ENCODE results near the gene MAP3K5.
A peak's percentile ranks its signal among the peaks of the same experiment; 100 is the strongest.
"Not testable (repeated sequence)": the region's sequence is repeated elsewhere in the genome, so short reads cannot be mapped to it uniquely, and the experiment has no call there.

The MAP3K5 gene

DNA sequence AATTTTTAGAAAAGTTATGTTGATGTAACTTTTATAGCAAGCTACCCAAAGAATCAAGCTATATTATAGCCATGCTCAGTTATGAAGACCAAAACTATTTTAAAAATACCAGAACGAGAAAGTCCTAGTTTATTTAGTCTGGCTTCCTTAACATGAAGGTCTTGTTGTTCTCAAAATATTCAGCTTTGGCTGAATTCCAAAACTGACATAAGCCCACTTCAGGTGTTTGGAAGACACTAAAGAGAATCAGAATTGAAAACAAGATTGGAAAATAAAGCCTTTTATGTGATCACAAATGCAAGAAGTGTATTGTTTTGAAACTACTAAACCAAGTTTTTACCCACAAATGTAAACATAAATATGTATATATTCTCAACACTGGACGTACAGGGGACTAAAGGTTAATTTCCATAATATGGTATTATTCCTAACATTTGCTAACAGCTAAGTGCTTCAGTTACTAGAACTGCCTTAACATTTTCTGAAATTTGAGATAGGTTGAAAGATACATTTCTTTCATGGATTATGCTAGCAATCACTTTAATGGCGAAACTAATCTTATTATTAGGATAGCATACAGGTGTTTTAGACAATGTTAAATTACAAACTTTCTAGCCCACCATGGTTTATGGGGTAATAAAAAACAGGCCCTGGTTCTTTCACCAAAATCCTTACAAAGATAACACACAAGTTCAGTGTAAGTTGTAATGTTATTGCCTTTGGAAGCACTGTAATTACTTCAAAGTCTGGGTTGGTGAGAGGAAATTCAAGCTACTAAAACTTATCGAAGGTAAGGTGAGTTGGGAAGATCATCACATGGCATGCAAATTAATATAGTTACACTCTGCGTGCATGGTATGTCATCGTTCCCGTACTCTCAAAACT lies 1.6 kb downstream of the MAP3K5 start:
- no peak for DNase-seq

DNA sequence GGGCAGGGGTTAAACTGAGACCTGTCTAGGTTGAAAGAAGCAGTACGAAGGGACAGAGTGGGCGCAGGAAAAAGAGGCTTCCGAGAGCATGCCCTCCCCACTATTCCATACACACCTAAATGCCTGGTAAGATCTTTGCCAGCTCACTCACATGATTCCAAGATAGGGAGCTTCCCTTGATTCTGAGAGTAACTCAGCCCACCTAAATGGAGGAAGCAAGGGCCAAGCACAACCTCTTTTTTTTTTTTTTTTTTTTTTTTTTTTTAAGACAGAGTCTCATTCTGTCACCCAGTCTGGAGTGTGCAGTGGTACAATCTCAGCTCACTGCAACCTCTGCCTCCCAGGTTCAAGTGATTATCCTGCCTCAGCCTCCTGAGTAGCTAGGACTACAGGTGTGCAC lies 2.8 kb downstream of the MAP3K5 start:
- DNase-seq = not testable (repeated sequence)

DNA sequence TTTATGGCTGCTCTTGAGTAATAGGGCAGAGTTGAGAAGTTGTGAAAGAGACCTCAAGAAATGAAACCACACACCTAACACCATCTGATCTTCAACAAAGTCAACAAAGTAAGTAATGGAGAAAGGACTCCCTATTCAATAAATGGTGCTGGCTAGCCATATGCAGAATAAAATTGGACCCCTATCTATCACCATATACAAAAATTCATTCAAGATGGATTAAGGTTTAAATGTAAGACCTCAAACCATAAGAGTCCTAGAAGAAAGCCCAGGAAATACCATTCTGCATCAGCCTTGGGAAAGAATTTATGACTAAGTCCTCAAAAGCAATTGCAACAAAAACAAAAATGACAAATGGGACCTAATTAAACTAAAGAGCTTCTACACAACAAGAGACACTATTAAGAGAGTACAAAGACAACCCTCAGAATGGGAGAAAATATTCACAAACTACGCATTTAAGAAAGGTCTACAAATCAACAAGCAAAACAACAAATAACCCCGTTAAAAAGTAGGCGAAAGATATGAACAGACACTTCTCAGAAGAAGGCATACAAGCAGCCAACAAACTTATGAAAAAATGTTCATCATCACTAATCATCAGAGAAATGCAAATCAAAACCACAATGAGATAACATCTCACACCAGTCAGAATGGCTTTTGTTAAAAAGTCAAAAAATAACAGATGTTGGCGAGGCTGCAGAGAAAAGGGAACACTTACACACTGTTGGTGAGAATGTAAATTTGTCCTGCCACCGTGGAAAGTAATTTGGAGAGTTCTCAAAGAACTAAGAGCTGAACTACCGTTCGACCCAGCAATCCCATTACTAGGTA lies 4.0 kb downstream of the MAP3K5 start:
- peak; percentile 84 for DNase-seq

DNA sequence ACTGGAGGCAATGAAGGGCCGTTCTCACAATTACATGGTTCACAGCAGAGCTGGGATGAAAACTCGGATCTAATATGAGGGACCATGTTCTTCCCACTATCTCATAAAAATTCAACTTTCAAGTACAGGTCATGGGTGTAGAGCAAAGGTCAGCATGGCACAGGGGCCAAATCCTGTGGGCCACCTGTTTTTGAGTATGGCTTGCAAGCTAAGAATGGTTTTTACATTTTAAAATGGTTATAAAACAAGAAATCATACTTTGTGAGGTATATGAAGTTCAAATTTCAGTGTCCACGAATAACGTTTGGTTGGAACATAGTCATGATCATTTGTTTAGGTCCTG lies 4.6 kb downstream of the MAP3K5 start:
- no peak for DNase-seq

DNA sequence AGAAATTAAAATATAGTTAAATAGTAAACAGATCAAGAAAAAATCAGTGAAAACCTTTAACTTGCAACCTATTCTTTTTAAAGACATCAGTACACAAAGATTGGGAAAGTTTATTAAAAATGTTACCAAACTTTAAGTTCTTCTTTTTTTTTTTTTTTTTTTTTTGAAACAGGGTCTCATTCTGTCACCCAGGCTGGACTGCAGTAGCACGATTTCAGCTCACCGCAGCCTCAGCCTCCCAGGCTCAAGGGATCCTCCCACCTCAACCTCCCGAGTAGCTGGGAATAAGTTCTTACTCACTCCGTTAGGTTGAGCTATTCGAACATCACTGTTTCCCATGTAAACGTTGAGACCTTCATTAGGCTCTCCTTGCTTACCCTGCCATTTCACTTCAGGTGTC lies 5.6 kb downstream of the MAP3K5 start:
- DNase-seq = no peak

DNA sequence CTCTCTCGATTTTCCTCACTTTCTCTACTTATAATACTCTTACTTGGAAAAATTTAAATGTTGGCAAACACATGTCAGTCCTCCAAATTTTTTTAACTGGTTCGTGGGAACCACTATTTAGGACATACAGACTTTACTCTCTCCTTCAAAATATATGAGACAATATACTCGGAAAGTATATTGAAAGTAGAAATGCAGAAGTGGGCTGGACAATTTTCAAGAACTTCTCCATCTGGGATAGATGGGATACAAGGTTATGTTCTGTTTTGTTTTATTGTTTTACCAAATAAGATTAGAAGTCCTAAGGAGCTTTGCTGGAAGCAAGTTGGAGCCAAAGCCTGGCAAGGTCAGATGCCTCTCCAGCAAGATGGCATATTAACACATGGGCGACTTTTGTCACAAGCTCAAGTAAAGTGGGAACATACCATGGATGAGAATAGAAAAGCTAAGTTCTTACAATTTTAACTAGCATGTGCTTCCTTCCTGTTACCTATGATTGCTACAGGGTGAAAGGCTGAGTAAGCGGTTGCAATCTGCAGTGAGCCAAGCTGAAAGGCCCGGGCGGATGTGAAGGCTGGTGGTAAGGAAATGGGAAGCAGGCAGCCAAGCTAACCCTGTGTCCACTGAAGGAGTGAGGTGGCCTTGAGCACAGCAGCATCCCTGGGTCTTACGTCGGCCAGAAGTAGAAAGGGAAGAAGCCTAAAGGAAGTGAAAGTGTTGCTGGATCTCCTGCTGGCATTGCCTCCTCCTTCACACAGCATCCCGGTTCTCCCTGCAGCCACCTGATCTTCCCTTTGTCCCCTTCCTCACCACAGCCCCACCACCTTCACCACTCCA lies 7.1 kb downstream of the MAP3K5 start:
- peak; percentile 53 for DNase-seq

DNA sequence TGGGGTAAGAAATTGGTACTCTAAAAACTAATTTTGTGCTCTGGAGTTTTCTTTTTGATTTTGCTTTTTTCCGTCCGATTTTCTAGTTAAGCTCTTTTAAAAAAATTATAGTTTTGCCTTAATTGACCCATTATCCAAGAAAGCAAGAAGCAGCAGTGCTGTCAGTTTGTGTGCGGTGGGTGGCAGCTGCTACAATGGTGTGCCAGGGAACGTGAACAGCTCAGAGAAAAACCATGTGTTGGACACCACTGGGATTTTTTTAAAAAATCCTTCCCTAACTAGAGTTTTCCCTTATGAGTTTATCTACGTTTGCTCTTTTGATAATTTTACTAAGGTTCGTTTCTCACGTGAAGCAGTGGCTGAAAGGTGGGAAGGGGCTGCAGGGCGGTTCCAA lies 8.0 kb downstream of the MAP3K5 start:
- DNase-seq = no peak

DNA sequence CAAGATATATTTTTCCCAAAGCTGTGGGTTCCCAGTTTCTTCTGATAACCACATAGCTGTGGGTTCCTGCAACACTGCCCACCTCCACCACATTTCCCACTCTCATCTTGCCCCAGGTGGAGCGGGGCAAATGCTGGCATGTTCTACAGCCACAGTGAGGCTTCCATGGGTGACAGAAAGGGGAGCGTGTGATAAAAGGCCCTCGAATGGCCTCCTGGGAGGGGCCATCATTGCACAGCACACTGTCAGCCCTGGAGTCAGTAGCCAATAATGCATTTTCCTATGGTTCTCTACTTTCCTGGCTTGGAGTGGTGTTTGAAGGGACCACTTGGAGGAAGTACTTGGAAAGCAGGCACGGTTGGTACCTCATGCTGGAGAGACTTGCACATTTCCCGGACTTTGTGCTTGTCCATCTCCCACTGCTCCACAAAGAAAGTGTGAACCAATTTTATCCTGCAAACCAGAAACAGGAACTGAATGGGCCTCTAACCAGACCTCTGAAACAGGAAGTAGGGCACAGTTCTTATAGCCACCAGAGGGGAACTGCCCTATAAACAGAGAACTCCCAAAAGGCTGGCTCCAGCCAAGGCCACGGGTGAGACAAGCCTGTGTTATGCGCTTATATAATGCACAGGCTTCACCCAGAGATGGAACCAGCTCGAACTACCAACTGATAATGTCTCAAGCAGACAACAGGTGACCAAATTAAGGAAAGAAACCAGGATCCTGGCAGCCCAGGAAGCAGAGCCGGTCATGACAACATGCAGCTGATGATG lies 8.6 kb downstream of the MAP3K5 start:
- DNase-seq = peak; percentile 36

DNA sequence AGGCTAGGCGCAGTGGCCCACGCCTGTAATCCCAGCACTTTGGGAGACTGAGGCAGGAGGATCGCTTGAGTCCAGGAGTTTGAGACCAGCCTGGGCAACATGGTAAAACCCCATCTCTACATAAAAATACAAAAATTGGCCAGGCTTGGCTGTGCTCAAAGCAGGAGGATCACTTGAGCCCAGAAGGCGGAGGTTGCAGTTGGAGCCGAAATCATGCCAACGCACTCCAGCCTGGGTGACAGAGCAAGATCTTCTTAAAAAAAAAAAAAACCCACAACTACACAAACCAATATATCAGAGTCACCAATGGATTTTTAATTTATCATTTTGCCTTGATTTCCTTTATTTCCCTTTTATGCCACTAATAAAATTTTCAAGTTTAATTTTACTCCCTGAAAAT lies 9.3 kb downstream of the MAP3K5 start:
- no peak for DNase-seq

DNA sequence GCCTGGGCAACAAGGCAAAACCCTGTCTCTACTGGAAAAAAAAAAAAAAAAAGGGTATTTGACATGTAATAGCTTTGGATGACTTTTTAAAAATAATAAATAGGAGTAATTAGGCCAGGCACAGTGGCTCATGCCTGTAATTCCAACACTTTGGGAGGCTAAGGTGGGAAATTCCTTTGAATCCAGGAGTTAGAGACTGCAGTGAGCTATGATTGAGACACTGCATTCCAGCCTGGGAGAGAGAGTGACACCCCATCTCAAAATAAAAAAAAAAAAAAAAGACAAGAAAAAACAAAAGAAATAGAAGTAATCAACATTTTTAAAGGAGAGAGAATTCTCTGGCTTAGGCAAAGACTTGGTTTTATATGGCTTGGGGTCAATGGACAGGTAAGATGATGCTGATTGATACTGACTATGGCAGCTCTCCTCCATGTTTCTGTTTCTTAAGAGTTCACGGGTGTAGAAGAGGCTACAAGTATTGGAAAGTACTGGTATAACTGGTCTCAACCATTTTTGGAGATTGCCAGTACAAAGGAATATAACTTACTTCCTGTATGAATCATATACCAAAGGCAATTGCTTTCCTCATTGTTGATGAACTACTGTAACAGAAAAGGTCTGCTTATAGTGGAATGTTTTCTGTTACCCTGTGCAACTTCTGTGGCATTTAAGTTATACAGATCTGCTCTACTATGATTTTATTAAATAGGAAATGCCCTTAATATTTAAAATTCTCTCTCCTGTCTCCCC lies 10.1 kb downstream of the MAP3K5 start:
- peak; percentile 55 for DNase-seq

DNA sequence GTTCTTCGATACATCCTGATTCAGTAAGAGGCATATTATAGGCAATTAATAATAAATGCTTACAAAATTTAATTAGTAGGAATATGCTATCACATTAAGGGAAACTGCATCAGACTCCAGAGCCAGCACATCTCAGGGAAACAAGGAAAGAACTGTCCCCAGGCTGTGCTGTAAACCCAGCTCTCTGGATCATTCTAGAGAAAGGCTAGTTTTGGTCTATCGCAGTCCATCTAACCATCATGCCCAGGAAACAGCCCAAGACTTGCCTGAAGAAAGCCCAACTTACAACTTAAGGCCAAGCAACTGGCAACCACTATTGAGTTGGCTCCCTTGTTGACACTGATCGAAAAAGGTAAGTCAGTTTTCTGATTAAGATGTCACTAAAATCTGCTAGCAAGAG lies 11.3 kb downstream of the MAP3K5 start:
- DNase-seq = no peak

DNA sequence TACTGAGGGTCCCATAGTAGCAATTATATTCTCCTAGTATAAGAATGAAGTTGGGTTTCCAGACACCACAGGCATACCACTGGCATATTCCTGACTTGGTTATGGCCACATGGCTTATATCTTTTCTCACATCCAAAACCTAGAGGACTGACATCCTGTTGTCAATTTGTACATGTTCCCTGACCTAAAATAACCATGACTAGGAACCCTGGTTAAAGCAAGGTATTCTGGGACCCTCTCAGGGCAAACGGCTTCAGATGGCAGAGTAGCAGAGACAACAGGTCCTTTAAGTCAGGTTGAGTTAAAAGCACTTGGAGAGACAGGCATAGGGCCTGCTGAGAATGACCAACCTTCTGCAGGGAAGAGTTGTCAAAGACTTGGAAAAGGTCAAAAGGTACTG lies 12.6 kb downstream of the MAP3K5 start:
- no peak for DNase-seq

DNA sequence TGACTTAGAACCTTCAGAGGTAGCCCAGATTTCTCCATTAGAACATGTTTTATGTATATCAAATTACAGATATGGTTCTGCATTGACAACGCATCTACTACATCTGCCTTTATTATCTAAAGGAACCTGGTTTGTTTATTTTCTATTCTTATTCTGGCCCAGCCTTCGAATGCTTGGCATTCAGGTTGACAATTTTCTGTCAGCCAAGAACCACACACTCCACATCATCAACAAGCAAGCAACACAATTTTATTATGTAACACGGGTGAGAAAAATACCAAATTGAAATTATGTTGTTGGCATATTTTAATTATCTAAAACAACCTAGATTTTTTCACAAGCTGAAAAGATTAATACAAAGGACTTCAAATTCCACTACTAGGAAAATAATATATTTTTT lies 14.6 kb downstream of the MAP3K5 start:
- DNase-seq = no peak

DNA sequence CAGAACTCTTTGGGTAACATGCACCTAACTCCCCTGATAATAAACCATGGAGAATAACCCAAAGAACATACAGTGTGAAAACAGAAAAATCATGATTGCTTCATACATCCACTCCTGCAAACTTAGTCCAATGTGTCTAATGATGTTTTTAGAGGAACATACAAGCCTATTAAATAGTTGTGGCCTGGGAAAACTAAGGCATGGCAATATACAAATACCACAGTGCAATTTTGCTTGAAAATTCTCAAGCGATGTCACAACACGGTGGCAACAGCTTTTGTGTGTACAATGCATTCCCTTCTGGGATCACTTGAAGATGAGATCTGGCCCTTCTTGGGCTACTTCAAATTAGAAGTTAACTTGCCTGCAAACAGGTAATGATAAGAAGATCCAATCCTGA lies 16.7 kb downstream of the MAP3K5 start:
- no peak for DNase-seq

DNA sequence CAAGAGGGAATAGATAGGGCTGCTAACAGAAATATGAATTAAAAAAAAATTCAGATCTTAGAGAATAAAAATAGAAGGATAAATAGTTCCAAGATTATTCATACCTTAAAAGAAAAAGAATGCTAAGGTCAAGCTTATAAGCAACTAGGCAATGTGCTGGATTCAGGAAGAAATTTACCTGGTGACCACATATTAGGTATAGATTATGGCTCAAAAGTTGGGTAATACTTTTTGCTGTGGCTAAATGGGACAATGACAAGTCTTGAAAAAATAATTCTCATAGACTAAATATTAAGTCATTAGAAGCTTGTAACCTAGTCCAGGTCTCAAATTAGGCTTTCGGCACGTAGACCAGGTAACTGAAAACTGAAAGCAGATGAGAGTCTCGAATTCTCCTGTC lies 17.2 kb downstream of the MAP3K5 start:
- DNase-seq = no peak

DNA sequence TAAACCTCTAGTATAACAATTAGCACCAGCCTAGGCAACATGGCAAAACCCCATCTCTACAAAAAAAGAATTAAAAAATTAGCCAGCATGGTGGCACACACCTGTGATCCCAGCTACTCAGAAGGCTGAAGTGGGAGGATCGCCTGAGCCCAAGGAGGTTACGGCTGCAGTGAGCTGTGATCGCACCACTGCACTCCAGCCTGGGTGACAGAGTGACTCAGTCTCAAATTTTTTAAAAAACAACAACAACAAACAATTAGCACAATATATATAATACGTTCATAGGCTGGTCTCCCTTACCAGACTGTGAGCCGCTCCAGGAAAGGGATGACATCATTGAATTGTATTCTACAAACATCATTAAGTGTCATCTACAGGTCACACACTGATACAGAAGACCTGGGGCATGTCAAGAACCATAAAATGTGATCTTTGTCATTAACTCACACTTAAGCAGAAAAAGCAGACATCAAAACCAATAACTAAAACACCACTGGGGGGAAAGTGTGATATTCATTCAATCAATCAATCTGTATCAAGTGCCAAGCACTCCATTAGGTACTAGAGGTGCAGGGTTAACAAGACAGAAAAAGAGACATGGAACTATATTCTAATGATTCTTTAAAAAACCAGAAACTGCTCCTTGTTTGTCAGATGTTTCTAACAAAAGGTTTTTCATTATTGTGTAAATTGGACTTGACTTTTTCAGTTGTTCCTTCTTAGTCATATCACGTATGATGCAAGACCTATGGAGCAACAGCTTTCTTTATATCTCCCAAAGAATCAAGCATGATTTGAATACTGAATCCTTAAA lies 17.8 kb downstream of the MAP3K5 start:
- DNase-seq = no peak

DNA sequence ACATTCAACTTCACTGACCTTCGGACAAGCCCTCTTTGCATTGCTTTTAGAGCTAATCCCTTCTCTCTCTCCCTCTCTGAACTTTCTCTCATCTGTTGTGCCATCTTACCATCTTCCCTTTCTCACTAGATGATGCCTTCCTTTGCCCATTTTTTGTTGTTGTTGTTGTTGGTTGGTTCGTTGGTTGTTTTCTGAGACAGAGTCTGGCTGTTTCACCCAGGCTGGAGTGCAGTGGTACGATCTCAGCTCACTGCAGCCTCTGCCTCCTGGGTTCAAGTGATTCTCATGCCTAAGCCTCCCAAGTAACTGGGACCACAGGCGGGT lies 18.8 kb downstream of the MAP3K5 start:
- no peak for DNase-seq

DNA sequence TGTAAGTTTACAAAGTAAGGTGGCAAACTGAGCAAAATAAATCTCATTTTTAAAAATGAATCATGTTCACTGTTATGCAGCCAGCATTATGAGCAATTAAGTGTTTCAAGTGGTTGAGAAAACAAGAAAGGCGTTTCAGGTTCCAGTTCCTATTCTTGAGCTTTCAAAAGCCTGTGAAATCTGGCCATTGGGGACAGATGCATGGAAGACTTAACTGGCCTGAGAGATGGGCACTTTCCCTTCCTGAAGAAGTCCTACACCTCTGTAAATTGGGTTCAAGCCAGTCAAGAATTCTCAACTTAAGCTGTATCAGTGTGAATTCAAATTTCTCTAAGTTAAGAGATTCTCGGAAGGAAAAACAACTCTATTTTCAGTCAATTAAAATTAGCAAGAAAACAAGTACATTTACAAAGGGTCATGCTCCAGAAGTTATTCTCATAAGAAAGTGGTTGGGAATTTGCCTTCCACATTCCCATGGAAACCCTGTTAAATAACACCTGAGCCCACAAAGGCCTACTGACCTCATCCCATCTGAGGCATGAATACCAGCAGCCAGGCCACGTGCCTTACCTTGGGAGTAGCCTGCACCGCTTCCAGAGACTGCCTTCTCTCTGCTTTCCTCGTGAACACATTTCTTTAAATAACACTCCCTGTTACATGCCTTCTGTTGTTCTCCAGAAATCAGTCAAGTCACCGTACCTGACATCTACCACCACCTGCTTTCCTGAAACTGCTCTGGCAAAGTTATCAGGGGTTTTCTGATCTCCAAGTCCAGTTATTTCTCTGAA lies 19.4 kb downstream of the MAP3K5 start:
- DNase-seq = no peak

DNA sequence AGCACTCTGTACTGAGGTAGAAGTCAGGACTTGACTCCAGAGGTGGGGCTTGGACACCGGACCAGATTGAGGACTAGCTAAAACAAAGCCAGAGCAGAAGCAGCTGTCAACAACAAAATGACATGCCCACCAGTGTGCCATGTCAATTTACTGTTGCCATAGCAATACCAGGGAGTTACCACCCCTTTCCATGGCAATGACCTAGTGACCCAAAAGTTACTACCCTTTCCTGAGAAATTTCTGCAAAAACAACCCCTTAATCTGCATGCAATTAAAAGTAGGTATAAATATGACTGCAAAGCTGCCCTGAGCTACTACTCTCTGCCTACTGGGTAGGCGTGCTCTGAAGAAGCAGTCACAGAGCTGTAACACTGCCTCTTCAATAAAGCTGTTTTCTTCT lies 21.0 kb downstream of the MAP3K5 start:
- DNase-seq = peak; percentile 81

DNA sequence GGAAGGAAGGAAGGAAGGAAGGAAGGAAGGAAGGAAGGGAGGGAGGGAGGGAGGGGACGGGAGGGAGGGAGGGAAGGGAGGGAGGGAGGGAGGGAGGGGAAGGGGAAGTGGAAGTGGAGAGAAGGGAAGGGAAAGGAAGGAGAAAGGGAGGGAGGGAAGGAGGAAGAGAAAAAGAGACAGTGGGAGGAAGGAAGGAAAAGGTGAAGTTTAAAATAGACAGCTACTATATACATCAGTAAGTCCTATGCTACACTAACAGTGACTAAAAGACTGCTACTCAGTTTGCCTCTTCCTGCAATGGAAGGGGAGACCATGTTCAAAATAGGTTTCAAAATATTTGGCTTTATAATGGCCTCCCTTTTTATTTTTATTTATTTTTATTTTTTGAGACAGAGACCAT lies 22.5 kb downstream of the MAP3K5 start:
- DNase-seq = no peak
